ENCODE measurements around the gene OR51L1. TPM values are rescaled to one million over a fixed set of nuclear protein-coding genes. Genes with fewer than 3 reads are reported as not detected.

The OR51L1 gene
- total RNA-seq, 1 donor from 2014 or later: not detected

GRCh38 chr11:4975436-4975835, 19.2 kb upstream of the OR51L1 start:
- DNase-seq (no peak), ATAC-seq (no peak)
- intact Hi-C loops (cut with DNase I): no loop called here
- Histone ChIP-seq H3K9me3 (no peaks in the 10 kb centered on the region), H3K27ac (no peak overlapping the region), H3K4me1 (no peaks in the 10 kb centered on the region), H3K27me3 (no peaks in the 10 kb centered on the region), H3K36me3 (no peaks in the 10 kb centered on the region), H3K4me3 (no peak overlapping the region)
- no peak for TF ChIP-seq CTCF (IDR thresholded peaks at IDR 0.05)

- TF ChIP-seq CTCF (IDR thresholded peaks at IDR 0.05): no peak
- Histone ChIP-seq H3K4me3 (no peak overlapping the region), H3K27me3 (no peaks in the 10 kb centered on the region), H3K9me3 (no peaks in the 10 kb centered on the region), H3K36me3 (no peaks in the 10 kb centered on the region), H3K4me1 (no peaks in the 10 kb centered on the region), H3K27ac (no peak overlapping the region)
- DNase-seq: no peak
- ATAC-seq: no peak
- intact Hi-C loops (cut with DNase I): no loop called here
These were observed 15.6 kb upstream of the OR51L1 start for GRCh38 chr11:4979036-4979435.

- no peak overlapping the region for H3K4me3 ChIP-seq
- H3K4me1 ChIP-seq: no peaks in the 10 kb centered on the region
- no peaks in the 10 kb centered on the region for H3K36me3 ChIP-seq
- TF ChIP-seq CTCF (IDR thresholded peaks at IDR 0.05): no peak
- H3K27ac ChIP-seq: no peak overlapping the region
- H3K9me3 ChIP-seq: no peaks in the 10 kb centered on the region
- ATAC-seq: no peak
- no peak for DNase-seq
- no peaks in the 10 kb centered on the region for H3K27me3 ChIP-seq
- intact Hi-C loops (cut with DNase I): no loop called here
These were observed 12.0 kb upstream of the OR51L1 start for GRCh38 chr11:4982678-4983077.

GRCh38 chr11:4983841-4984240, 10.8 kb upstream of the OR51L1 start:
- DNase-seq: no peak

GRCh38 chr11:4991060-4991459, 3.6 kb upstream of the OR51L1 start:
- intact Hi-C loops (cut with DNase I): no loop called here
- no peaks in the 10 kb centered on the region for H3K9me3 ChIP-seq

More at GRCh38 chr11:4983841-4984240, 10.8 kb upstream of the OR51L1 start:
- no peak for TF ChIP-seq CTCF (IDR thresholded peaks at IDR 0.05)
- H3K36me3 ChIP-seq: no peaks in the 10 kb centered on the region
- ATAC-seq: peak; percentile 86
- intact Hi-C loops (cut with DNase I): no loop called here
- H3K9me3 ChIP-seq: no peaks in the 10 kb centered on the region
- H3K27ac ChIP-seq: no peak overlapping the region
- H3K4me3 ChIP-seq: no peak overlapping the region
- H3K27me3 ChIP-seq: no peaks in the 10 kb centered on the region
- H3K4me1 ChIP-seq: no peaks in the 10 kb centered on the region

More at GRCh38 chr11:4991060-4991459, 3.6 kb upstream of the OR51L1 start:
- no peak for DNase-seq
- Histone ChIP-seq H3K4me1 (no peaks in the 10 kb centered on the region), H3K4me3 (no peak overlapping the region), H3K27me3 (no peaks in the 10 kb centered on the region), H3K27ac (no peak overlapping the region), H3K36me3 (no peaks in the 10 kb centered on the region)
- no peak for TF ChIP-seq CTCF (IDR thresholded peaks at IDR 0.05)
- no peak for ATAC-seq
